ENCODE results near the gene EIPR1. TPM values are rescaled to one million over a fixed set of nuclear protein-coding genes. Genes with fewer than 3 reads are reported as not detected.

Gene EIPR1
- total RNA-seq, 2 donors from 2014 or later = 18.8 to 39.1 TPM

GRCh38 chr2:3297523-3297922, 80.1 kb downstream of the EIPR1 start:
- Histone ChIP-seq H3K27ac (no peak overlapping the region), H3K4me1 (no peaks in the 10 kb centered on the region), H3K4me3 (no peak overlapping the region), H3K9me3 (no peaks in the 10 kb centered on the region), H3K27me3 (no peaks in the 10 kb centered on the region), H3K36me3 (no peaks in the 10 kb centered on the region), H3K9ac (ENCODE audit: low read depth in 2 of 2, low read length in 2 of 2) (no peak overlapping the region)
- TF ChIP-seq CTCF (IDR thresholded peaks at IDR 0.05) = no peak
- DNase-seq = no peak
- intact Hi-C loops (cut with DNase I) = no loop called here

GRCh38 chr2:3296182-3296972, 81.2 kb downstream of the EIPR1 start:
- Histone ChIP-seq H3K27me3 (no peaks in the 10 kb centered on the region), H3K9me3 (no peaks in the 10 kb centered on the region), H3K9ac (ENCODE audit: low read depth in 2 of 2, low read length in 2 of 2) (no peak overlapping the region), H3K27ac (no peak overlapping the region), H3K4me3 (no peak overlapping the region), H3K4me1 (no peaks in the 10 kb centered on the region), H3K36me3 (no peaks in the 10 kb centered on the region)
- no peak for TF ChIP-seq CTCF (IDR thresholded peaks at IDR 0.05)
- intact Hi-C loops (cut with DNase I) = no loop called here
- DNase-seq = no peak

DNA sequence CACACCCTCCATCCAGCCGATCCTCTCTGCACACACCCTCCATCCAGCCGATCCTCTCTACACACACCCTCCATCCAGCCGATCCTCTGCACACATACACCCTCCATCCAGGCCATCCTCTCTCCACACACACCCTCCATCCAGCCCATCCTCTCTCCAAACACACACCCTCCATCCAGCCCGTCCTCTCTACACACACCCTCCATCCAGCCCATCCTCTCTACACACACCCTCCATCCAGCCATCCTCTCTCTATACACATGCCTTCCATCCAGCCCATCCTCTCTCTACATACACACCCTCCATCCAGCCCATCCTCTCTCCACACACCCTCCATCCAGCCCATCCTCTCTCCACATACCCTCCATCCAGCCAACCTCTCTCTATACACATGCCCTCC, 83.1 kb downstream of the EIPR1 start:
- no peak overlapping the region for H3K9ac ChIP-seq (ENCODE audit: low read depth in 2 of 2, low read length in 2 of 2)
- no peak overlapping the region for H3K27ac ChIP-seq
- DNase-seq = no peak

GRCh38 chr2:3294069-3294468, 83.5 kb downstream of the EIPR1 start:
- DNase-seq = no peak
- Histone ChIP-seq H3K27ac (no peak overlapping the region), H3K9me3 (no peaks in the 10 kb centered on the region), H3K4me1 (no peaks in the 10 kb centered on the region), H3K4me3 (no peak overlapping the region), H3K27me3 (no peaks in the 10 kb centered on the region), H3K9ac (ENCODE audit: low read depth in 2 of 2, low read length in 2 of 2) (no peak overlapping the region), H3K36me3 (no peaks in the 10 kb centered on the region)
- no peak for TF ChIP-seq CTCF (IDR thresholded peaks at IDR 0.05)
- intact Hi-C loops (cut with DNase I) = no loop called here

More for the DNA sequence above, 83.1 kb downstream of the EIPR1 start:
- H3K4me3 ChIP-seq = no peak overlapping the region
- no peaks in the 10 kb centered on the region for H3K4me1 ChIP-seq
- no peaks in the 10 kb centered on the region for H3K9me3 ChIP-seq
- intact Hi-C loops (cut with DNase I) = no loop called here
- TF ChIP-seq CTCF (IDR thresholded peaks at IDR 0.05) = no peak
- H3K36me3 ChIP-seq = no peaks in the 10 kb centered on the region
- H3K27me3 ChIP-seq = no peaks in the 10 kb centered on the region

- DNase-seq = no peak
- Histone ChIP-seq H3K4me1 (no peaks in the 10 kb centered on the region), H3K27me3 (no peaks in the 10 kb centered on the region), H3K9ac (ENCODE audit: low read depth in 2 of 2, low read length in 2 of 2) (no peak overlapping the region), H3K27ac (no peak overlapping the region), H3K4me3 (no peak overlapping the region), H3K9me3 (no peaks in the 10 kb centered on the region), H3K36me3 (no peaks in the 10 kb centered on the region)
- no peak for TF ChIP-seq CTCF (IDR thresholded peaks at IDR 0.05)
- intact Hi-C loops (cut with DNase I) = no loop called here
Observed at GRCh38 chr2:3293221-3293620, 84.4 kb downstream of the EIPR1 start.

All from colonic mucosa (tissue), 4 donors.